ENCODE data around the gene LIX1L.
A peak's percentile ranks its signal among the peaks of the same experiment; 100 is the strongest.

Gene LIX1L

DNA sequence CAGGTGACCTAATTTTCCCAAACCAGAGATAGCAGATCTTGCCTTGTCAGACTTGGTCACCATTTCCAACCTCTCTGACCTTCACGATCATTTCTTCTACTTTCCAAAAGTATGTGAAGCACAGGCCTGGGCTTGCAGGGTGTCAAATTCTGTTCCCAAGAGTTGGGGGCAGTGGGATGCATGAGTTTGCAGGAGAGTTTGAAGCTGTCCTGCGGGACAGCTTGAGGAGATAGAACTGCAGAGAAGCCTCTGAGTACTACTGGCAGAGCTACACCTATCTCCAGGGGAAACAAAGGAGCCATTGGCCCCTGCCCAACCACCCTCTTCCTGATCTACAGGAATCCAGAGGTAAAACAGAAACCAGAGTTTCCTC is 27.3 kb upstream of the LIX1L start:
- DNase-seq = no peak

DNA sequence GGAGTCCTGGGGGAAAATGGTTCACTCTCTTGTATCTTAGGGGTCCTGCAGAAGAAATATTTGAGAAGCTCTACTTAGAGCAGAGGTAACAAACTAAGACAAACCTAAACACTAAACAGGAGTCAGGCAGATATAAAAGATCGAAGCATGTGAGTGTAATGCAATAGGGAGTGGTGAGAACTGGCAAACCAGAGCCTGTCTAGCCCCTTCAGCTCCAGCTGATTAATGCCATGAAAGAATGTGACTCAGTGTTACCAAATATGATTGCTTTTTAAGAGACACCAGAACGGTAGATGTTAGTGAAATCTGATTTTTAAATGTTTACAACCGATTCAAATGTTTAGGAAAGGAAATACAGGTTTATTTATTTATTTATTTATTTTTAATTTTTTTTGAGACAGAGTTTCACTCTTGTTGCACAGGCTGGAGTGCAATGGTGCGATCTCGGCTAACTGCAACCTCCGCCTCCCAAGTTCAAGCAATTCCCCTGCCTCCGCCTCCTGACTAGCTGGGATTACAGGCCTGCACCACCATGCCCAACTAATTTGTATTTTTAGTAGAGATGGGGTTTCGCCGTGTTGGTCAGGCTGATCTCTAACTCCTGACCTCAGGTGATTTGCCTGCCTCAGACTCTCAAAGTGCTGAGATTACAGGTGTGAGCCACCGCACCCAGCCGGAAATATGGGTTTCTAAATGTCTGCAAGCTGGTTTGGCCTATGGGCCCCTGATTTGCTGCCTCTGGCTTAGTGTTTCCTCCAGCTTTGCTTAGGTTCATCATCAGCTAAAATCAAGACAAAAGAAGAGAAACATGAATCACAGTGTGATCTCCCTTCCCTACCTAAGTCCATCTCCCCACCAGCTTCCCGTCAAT is 26.4 kb upstream of the LIX1L start:
- no peak for DNase-seq

DNA sequence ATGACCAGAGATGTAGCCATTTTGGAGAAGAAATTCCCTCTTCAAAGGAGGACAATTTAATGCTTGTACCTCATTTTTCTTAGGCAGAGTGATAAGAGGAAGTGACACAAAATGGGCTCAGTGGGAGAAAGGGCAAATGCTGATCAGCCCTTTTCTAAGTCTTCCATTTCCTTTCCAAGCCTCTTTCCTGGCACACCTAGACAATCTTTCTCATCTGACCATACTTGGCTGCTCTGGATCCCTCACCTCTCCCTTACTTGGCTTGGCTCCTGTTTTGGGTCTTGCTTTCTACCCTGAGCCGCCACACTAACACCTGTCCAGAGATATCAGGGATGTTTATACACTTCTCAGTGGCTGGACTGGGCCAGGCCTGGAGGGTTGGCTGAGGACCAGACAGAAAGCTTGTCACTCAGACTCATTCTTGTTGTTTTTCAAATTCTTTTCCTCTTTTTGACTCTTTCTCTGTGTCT is 25.4 kb upstream of the LIX1L start:
- no peak for DNase-seq

DNA sequence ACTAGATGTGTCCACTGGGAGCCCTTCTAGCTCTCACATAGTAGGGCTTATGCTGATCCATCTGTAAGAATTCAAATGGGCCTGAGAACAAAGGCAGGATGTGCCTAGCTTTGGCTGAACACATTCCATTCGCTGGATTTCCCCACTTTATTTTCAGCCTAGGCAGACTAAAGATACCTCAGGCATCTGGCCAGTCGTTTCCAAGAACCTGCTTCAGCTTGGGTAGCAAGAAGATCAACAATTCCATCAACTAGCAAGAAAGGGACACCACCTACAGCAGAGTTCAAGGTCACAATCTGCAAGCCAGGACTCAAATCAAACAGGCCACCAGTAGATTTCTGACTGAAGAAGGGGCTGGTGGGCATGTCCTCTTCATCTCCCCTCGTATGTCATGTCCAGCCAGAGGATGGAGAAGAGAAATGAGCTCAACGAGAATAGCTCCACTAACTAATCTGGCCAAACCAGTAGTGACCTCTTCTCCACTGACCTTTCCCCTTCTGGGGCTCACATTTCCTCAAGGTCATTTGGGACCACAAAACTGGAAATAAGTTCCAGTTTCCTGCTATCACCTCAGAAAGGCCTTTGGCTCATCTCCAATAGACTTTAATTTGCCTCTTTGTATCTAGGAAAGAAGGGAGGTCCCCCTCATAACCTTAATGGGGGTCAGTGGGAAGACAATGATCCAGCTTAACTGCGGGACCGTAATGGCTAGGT is 24.4 kb upstream of the LIX1L start:
- DNase-seq = no peak

DNA sequence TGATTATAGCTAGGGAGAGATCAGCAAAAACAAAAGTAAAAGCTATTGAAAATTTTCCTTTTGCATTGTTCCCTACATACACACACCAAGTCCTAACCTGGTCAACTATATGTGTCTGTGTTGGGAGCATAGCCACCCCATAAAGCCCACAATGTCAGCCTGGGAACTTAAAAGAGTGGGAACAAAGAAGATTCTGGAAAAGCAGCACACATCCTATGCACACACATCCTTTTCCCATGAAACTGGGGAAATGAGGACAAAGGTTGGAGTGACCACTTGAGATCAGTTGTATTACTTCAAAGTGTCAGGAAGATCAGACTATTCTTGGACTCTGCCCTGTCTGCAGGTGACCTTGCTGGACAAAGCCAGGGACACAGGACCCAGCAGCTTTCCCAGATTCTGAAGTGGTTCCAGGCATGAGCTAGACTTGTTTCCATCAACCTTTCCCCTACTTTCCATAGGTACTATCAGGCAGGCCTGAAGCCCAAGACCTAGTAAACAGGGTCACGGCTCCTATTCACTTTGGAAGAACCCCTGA is 22.7 kb upstream of the LIX1L start:
- DNase-seq = no peak

DNA sequence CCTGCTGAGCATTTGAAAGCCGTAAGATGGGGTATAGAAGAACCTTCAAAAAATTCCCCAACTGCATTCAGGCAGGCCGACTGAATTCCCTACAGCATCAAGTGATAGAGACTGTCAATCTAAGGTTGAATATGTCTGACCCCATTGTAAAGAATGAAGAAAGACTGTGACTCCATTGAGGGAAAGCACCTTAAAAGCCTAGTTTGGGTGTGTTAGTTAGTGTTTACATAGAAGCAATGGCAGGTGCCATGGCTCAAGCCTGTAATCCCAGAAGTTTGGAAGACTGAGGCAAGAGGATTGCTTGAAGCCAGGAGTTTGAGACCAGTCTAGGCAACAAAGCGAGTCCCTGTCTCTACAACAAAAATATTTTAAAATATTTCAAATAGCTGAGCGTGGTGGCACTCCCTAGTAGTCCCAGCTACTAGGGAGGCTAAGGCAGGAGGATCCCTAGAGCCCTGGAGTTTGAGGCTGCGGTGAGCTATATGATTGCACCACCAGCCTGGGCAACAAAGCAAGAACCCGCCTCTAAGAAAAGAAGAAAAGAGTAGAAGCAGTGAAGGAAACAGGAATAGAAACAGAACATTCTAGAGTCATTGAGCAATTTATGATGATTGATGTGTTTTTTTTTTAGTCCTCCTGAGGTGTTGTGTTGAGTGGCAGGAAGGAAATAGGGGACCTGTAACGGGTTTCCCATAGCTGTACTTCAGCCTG is 22.1 kb upstream of the LIX1L start:
- no peak for DNase-seq

DNA sequence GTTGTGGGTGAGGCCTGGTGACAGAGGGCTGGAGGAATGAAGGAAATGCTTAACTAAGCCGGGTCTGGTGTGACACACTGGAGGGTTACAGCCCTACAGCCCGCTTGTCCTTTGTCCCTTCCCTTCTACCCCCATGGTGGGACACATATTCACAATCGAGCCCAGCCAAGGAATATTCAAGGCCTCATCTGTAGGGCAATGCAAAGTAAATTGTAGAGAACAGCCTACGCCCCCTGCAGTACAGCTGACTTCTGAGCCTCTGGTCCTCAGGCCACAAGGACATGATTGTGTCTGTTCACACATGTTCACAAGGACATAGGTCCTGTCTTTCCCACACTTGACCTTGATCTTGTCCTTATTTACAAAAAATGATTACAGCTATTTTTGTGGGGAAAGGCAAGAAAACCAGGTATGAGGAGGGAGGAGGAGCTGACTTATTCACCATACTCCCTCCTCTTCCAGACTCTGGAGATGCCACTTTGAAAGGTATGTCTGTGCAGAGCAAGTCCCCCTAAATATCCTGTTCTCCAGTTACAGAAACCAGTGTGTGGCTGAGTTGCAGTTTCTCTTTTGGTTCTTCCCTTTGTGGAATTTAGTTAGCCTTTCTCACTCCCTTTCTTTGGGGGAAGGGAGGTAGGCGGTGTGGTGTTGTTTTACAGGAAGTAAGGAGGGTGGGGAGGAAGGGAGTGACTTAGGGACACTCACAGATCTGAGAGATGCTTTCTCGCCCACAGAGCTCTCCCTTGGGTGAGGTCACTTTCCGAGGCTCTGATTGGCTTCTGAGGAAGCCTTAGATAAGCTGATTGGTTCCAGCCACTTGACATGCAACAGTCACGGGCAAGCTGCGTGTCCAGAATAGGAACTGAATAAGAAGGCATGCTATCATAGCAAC is 21.3 kb upstream of the LIX1L start:
- DNase-seq = no peak

DNA sequence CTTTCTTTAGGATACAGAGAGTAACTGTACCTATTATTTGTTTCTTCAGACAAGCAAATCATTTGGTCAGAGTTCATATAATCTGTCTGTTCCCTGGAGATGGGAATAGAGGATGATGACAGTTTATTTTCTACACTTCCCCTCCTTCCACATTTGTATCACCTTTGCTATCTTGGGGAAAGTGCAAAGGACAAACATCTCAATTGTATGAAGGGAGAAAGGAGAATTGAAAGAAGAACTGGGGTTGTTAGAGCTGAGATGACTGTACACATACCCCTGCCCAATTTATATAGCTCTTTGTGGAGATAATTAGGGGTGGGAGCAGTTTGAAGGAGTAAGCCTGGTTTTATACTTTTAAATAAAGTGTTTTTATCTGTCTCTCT is 20.6 kb upstream of the LIX1L start:
- no peak for DNase-seq

DNA sequence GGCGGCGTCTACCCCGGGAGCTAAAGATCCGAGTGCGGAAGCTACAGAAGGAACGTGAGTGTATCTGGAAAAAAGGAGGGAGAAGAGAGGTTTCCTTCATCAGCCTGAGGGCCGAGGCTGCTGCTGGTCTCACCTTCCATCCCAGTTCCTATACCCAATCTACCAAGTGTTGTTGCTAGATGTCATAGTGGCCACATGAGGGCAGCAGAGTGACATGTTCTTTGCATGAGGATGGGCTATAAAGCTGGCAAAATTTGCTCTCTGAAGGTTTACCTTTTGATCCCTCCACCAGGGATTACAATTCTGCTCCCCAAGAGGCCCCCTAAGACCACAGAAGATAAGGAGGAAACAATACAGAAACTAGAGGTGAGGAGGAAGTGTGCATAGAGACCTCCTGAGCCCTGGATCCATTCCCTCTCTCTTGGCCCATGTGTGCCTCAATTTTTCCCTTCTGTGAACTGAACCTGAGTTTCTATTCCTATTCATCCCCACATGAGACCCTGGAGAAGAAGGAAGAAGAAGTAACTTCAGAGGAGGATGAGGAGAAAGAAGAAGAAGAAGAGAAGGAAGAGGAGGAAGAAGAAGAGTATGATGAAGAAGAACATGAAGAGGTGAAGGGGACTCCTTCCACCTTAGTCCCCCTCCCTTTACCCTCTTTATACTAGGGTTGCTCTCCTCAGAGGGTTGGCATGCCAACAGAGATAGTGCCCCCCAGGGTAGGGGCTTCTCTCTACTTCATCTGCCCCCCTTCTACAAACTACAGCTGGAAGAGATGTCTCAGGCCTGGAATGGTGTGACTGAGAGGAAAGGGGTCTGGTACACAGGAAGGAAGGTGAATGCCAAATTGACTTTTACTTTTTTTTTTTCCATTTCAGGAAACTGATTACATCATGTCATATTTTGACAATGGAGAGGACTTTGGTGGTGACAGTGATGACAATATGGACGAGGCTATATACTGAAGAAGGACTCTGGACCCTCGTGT is 20.0 kb upstream of the LIX1L start:
- DNase-seq = peak; percentile 57

DNA sequence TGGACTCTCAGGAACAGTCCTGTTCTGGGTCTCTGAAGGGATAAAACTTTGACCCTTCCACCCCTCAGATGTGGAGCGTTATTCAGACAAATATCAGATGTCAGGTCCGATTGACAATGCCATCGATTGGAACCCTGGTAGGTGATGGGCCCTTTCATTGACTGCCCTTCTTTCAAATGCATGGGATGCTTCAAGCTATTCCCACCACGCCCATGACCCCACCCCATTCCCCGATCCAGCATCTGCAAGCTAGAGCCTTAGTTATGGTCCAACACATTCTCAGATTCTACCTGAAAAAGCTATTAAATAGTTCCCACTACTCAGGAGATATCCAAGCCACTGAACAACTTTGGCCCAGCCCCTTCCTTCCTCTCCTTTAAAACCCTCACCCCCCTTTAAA is 19.2 kb upstream of the LIX1L start:
- DNase-seq = no peak

DNA sequence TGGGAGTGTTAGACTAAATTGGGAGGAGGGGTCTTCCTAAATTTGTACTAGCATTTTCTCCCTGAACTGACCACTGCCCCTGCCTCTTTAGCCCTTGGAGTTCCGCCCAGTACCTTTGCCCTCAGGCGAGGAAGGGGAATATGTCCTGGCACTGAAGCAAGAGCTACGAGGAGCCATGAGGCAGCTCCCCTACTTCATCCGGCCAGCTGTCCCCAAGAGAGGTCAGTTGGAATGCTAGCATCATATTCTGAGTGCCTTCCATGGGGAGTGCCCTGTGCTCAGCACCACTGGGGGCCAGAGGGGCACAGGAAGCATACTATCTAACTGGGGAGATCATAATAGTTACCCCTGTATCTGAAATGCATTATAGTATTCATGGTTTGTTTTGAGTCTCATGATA is 17.4 kb upstream of the LIX1L start:
- no peak for DNase-seq

DNA sequence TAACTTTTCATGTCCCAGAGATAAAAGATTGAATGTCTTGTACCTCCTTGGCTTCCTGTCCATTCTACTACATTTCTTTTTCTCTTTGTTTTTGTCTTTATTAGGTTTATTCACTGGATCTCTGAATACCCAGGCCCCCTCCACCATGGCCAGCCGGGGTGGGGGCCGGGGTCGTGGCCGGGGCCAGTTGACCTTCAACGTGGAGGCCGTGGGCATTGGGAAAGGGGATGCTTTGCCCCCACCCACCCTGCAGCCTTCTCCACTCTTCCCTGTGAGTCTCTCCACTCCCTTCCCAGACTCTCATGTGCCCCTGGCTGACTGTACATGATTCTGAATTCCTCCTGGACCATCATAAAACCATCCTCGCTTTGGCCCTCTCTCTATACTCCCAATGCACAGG is 16.9 kb upstream of the LIX1L start:
- no peak for DNase-seq

DNA sequence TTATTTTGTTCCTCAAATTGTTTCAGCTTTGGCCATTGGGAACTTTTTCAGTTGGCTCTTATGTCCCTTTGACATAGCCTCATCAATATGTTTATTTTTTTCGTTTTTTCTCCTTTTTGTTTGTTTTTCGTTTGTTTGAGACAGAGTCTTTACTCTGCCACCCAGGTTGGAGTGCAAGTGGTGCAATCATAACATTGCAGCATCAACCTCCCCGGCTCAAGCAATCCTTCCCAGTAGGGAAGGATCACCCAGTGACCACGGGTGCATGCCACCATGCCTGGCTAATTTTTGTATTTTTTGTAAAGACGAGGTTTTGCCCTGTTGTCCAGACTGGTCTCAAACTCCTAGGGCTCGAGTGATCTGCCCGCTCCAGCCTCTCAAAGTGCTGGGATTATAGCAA is 14.8 kb upstream of the LIX1L start:
- no peak for DNase-seq

DNA sequence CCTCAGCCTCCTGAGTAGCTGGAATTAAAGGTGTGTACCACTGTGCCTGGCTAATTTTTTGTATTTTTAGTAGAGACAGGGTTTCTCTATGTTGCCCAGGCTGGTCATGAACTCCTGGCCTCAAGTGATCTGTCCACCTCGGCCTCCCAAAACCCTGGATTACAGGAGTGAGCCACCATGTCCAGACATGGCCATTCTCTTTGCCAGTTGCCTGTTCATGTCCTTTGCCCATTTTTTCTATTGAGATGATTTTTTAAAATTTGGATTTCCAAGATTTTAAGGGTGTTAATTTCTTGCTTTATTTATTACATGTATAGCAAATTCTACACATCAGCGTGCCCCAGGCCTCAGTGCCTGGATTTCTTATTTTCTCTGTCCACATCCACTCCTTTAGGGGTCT is 9.5 kb upstream of the LIX1L start:
- no peak for DNase-seq

DNA sequence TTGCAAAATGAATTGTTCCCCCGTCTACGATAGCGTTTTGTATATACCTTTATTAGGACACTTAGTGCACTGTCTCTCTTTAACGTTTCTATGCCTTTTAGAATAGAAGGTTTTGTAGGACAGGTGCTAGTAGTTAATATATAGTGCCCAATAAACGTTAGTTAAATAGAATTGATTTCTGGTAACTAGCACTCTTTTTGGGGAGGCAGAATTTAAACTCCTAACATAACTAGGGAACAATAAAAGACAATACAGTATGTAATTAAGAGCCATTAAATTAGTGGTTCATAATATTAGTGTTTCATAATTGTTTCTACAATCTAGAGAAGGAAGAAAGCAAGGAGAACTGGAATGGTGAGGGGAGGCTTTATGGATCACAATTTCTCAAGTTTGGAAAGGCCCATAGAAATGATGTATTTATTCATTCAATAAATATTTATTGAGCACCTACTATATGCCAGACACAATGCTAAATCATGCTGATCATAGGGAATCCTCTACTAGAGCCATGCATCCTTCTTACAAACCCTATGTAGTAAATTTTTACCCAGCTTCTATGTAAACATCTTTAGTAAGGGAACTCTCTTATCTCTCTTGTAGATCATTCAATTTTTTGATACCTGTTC is 7.4 kb upstream of the LIX1L start:
- no peak for DNase-seq

DNA sequence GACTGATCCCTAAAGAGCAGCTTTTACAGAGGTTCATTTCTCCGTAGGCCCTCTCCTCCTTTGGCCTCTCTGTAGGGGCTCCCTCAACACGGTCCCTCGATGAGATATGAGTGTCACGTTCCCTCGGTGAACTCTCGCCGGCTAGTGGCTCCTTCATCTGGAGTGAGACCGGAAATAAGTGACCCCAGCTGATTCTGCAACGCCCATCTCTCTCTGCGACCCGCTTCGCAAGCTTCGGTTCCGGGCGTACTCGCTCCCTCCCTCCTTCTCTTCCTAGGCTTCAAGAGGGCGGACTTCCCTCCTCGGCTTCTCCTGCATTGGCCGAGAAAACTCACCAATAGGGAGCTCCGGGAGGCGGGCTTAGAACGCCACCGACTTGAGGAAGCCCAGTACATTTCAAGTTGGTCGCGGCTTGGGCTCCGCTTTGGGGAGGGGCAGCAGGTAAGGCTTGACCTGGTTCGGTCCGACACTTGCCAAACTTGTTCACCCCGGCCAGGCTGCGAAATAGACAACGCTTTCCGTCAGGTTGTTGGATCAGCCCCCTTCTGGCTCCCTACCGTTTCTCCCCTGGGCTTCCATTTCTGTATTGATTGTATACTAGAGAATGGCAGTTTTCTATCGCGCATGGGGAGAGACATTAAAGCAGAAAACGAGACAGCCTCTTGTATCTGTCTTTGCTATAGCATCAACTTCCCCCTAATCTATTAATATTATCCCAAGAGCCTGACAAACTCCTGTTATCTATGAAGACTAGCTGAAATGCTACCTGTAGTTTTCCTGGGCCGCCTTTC is 6.7 kb upstream of the LIX1L start, which contains the start of the genes ANKRD34A and POLR3GL:
Gene ANKRD34A, minus strand, starts transcription at position 248 of the 791 bp plus-strand sequence. CDS start 2,816 bp downstream, outside the sequence.
Gene POLR3GL, plus strand, starts transcription at position 363 of the 791 bp plus-strand sequence. CDS start 10,176 bp downstream, outside the sequence.
- DNase-seq = peak; percentile 87

DNA sequence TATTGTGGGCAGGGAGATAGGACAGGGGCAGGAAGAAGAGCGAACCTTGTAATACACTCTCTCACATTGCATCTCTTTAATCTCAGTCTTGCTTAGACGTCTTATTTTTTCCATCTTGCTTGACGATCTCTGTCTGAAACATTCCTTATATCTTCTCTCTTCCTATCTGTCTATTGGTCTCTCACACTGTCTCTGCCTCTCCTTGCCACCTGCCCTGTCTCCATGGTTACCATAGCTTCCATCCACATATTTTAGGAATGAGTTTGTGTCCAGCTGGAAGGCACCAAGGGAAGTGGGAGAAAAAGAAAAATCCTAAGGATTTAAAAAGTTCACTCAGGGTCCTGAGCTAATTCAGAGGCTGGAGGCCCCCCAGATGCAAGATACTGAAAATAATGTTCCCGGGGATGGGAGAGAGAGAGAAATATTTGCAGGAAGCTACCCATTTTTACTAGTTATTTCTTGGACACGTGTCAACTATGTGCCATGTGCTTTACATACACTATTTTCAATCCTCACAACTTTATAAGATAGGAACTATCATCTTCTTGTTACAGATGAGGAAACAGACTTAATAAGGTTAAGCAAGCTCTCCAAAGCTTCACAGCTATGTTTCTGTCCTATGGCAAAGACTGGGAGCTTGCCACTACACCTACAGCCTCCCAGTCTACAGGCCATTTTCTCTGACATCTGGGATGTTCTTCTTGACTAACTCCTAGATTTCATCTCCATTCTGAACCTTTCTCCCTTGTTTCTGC is 5.6 kb upstream of the LIX1L start:
- no peak for DNase-seq
